Measurements from ENCODE around the gene STS.

DNA sequence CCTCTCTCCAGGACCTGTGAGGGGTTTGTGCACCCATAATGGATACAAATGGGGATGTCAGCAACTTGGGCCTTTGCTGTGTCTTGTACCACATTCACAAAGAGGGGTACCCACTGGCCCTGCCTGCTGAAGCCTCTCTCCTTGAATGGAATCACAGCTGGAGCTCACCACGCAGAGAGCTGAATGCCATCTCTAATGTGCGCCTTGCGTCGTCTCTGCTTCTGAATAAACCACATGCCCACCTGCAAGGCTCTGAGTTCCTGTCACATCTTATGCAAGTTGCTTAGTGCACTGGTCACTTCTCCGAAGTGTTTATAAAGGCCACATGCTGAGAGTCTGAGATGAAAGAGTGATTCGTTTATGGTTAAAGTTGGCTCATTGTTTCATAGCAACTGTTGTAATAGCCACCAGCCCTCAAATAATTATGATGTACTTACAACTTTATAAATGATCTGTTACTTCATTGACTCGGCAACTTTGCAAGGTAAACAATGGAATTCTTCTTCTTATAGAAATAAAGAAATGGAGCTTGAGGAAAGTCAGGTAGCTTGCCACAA, 6.6 kb downstream of the STS start:
- TF ChIP-seq, protein P1, sequence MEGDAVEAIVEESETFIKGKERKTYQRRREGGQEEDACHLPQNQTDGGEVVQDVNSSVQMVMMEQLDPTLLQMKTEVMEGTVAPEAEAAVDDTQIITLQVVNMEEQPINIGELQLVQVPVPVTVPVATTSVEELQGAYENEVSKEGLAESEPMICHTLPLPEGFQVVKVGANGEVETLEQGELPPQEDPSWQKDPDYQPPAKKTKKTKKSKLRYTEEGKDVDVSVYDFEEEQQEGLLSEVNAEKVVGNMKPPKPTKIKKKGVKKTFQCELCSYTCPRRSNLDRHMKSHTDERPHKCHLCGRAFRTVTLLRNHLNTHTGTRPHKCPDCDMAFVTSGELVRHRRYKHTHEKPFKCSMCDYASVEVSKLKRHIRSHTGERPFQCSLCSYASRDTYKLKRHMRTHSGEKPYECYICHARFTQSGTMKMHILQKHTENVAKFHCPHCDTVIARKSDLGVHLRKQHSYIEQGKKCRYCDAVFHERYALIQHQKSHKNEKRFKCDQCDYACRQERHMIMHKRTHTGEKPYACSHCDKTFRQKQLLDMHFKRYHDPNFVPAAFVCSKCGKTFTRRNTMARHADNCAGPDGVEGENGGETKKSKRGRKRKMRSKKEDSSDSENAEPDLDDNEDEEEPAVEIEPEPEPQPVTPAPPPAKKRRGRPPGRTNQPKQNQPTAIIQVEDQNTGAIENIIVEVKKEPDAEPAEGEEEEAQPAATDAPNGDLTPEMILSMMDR (IDR thresholded peaks at IDR 0.05; ENCODE audit: borderline replicate concordance, extremely low read depth, low read length, poor library complexity, severe bottlenecking) = no peak
- no peak for TF ChIP-seq EZH2 (IDR thresholded peaks at IDR 0.05; ENCODE audit: borderline replicate concordance, low read depth, low read length, severe bottlenecking)

All from DND-41 (cell line).